Renal cortical epithelial cell (primary cell): ENCODE measurements around the gene AOPEP. TPM values are rescaled to one million over a fixed set of nuclear protein-coding genes. Genes with fewer than 3 reads are reported as not detected.
A peak's percentile ranks its signal among the peaks of the same experiment; 100 is the strongest.
"Not testable (repeated sequence)": the region's sequence is repeated elsewhere in the genome, so short reads cannot be mapped to it uniquely, and the experiment has no call there.

ENCODE experiments used
- DNase-seq: peaks from one replicate; pipeline ENCODE4 v3.0.0-alpha.2; 2011; ENCODE audit warnings: low read depth
- total RNA-seq: library from RNA; depleted of rRNA; stranded (reverse); fragments of >200 nt; gene quantifications from 2 replicates; pipeline ENCODE4 v1.2.3, GENCODE V29; 2014

The AOPEP gene
- total RNA-seq, 1 donor from 2014 or later: 133 TPM

DNA sequence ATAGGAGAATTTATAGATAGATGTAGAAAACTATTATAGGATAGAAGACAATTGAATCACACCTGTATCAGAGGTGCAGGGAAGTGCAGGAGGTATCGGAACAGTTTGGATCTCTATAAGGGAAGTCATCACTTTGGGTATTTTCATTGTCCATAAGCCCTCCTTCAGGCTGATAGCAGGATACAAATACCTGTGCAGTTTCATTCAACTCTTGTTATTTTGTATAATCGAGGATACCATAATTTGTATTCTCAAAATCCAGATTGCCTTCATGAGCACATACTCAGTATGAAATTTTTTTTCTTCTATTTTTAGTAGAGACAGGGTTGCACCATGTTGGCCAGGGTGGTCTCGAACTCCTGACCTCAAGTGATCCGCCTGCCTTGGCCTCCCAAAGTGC is 289.1 kb downstream of the AOPEP start:
- DNase-seq: no peak

DNA sequence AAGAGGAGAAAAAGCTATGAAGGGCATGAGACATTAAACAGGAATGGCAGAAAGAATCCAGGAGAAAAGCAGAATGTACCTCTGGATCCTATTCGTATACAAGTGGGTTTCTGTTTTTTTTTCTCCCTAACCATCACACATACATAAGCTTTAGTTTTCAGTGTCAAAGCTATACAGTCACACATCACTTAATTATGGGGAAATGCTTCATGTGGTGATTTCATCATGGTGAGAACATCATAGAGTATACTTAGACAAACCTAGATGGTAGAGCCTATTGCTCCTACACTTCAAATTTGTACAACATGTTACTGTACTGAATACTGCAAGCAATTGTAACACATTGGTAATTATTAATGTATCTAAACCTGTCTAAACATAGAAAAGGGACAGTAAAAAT is 290.6 kb downstream of the AOPEP start:
- DNase-seq: peak; percentile 60

- DNase-seq: peak; percentile 72
Observed at GRCh38 chr9:95017661-95018060, 291.2 kb downstream of the AOPEP start.

DNA sequence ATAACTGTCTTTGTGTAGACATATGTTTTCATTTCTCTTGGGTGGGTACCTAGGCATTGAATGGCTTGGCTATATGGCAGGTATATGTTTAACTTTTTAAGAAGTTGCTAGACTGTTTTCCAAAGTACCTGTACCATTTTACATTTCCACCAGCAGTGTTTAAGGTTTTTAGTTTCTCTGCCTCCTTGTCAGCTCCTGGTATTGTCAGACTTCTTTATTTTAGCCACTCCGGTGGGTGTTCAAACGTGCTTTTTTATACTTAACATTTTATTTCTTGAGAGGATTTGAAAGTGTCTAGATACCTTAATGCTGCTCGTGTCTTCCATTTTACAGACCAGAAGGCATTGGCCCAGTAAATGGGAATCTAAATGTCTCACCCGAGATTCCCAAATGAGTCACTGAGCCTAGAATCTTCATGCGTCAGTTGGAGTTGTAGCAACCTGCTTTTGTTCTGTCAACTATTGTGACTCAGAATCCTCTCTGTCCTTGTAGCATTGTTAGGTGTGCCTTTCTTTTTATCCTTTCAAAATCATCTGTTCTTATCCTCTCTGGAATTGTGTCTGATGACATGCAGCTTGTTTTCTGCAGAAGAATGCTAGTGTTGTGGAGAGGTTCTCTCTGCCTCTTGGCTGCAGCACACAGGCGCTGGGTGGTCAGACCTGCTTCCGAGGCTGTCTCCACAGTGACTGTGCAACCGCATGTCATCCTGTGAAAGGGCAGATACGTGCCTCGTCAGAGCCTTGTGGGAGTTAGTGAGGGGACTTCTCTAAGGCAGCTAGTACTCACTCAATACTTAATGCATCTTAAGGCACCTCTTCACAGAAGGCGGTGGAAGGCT is 291.8 kb downstream of the AOPEP start:
- peak; percentile 97 for DNase-seq

- not testable (repeated sequence) for DNase-seq
Observed at GRCh38 chr9:95020644-95021043, 294.1 kb downstream of the AOPEP start.

GRCh38 chr9:95021166-95021886 is 294.8 kb downstream of the AOPEP start:
- DNase-seq: no peak

DNA sequence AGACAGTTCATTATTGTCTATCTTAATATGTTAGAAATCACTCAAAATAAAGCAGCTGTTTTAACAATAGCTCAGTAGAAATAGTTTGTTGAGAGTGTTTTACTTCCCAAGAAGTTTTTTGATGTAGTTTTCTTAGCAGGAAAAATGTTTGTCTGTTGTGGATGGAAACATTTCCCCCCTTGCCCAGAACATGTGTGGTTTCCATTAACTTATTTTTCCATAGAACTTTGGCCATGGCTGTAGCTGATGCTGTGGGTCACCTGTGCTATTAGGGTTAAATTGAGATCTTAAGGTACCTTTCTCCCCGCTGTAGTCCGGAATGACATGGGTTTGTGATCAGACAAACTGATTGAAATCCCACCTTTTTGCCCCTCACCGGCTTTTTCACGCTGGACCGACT is 296.2 kb downstream of the AOPEP start:
- no peak for DNase-seq

DNA sequence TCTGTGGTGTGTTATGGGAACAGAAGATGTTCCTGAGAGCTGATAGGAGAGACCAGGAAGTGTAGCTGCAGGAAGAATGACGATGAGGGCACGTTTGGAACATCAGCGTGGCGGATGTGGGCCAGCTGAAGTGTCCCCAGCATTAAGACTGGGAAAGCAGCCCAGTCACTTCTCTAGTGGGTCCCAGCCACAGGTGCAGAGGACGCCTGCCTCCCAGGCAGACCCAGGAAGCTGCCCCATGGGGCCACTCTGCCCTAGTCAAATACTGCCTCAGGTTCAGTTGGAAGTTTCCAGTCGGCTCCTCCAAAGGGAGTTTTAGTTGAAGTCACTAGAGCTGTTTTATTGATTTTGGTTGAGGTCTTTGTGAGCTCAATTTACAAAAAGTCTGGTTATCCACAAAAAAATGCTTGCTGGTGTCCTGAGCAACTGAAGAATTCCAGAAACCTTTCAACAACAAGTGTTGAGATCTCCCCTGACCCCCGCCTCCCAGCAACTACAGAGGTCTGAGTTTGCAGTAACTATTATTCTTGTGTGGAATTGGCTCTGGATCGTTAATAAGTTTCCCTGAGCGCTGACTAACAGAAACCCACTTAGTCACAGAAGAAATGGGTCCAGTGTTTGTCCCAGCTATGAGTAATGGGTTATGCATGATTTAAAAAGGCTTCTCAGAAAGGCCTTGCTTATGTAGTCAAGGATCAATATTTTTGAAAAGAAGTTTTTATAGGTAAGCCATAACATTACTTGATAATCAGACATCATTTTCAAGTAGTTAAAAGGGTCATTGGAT is 296.9 kb downstream of the AOPEP start:
- DNase-seq: peak; percentile 99

GRCh38 chr9:95024097-95024671 is 297.7 kb downstream of the AOPEP start:
- DNase-seq: peak; percentile 79

GRCh38 chr9:95025213-95026147 is 299.0 kb downstream of the AOPEP start:
- peak; percentile 97 for DNase-seq

DNA sequence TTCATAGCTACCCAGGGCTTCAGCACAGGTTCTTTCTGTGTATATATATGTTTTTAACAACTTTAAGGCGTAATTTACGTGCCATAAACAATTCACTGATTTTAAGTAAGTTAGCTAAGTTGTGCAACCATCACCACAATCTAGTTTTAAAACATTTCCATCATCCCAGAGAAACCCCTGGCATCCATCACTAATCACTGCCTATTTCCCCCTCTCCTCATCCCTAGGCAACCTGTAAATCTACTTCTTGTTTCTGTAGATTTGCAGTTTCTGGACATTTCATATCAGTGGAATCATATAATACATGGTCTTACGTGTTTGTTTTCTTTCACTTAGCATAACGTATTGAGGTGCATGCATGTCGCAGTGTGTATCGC is 299.6 kb downstream of the AOPEP start:
- DNase-seq: no peak

DNA sequence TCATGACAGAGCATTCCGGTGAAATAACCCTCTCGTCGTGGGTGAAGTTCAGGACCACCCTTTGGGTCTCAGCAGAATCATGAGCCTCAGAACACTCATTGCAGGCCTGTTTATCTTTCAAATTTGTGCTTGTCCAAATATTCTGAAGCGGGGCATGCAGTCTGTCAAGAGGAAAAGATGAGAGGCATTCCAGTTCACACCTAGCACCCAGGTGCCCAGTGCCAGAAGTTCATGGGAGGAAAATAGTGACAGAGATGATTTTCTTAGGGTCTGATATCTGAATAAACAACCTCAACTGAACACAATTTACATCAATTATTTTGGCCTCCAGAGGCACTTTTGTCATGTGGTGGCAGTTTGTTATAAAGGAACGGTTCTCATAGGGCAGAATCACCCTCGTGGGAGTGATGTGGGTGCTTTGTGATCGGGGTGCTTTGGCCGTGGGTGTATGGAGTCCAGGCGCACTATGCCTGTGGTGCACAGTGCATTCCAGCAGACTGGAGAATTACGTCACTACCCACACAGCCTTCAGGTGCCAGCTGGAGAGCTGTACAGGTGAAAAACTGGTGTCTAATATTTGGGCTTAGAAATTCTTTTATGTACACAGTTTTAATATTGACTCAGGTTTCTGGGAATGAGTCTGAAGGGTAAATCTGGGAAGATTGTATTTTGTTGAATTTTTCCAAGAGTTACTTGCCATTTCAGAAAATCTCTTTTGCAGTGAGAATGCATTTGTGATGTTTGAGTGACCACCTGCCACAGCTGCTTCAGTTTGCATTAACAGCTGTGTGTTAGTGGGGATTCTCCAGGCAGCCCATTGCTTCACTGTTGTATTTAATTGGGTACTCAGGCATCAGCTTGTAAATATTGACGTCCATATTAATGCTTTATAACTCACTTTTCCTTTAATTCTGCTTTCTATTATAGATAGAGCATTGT is 301.7 kb downstream of the AOPEP start:
- no peak for DNase-seq

DNA sequence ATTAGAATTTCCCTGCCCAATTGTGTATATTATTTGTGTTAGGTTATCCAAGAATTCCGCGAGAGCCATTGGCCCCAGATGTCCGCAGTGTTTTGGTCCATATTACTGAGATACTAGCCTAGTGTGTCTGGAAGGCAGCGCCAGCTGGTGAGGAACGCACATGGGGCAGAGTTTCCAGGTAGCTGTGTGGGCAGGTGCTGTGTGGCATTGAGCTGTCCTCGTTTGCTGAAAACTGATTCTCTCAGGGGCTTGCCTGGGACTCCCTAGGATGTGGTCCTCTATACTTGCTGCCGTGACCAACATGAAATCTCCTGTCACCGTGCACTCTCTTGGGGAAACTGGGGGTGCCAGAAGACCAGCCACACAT is 302.3 kb downstream of the AOPEP start:
- no peak for DNase-seq

- no peak for DNase-seq
Observed at GRCh38 chr9:95029288-95029687, 302.8 kb downstream of the AOPEP start.

DNA sequence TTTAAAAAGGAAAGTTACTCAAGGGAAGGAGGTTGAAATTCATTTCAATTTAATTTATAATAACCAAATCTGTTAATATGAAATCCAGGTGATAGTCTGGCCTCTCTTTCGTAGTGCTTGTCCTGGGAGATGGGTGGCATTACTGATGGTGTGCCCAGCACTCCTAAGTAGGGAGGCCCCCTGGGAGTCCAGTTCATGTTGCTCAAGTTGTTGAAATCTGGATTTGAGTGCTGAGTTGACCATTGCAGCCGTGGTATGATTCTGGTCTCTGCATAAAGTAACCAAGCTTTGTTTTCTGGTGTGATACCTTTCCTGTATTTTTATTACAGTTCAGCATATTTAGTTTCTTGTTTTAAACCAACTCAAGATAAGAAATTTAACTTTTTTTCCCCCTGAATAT is 303.2 kb downstream of the AOPEP start:
- DNase-seq: no peak

GRCh38 chr9:95030344-95030743 is 303.8 kb downstream of the AOPEP start:
- DNase-seq: no peak

DNA sequence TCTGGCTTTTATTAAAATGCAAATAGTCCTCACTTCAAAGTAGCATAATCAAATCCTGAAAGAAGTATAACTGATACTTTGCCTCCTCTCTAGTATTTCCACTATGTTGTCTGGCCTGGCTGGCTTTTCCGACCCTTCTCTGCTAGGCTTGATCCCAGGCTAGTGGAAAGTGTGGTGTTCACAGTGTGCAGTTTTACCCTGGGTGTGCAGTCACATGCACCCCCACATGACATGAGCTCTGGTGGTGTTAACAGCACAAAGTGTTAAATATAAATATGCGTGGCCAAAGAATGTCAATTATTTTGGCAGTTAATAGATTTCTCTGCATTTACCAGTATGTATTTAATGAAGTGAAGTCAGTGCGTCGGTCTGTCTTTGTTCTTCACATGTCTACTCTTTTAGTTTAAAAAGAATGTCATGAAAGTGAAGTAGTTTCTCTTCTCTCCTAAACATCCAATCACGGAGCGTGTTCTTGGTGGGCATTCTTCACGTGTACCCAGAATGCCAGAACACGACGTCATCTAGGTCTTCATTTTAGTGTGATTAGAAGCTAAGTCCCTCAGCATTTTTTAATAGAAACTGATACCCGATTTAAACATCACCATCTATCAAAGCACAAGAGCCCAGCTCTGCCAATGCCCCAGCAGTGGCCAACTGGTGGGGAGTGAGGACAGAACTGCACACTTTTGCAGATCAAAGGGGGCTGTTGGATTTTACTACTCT is 304.6 kb downstream of the AOPEP start:
- no peak for DNase-seq

GRCh38 chr9:95031711-95032461 is 305.4 kb downstream of the AOPEP start:
- DNase-seq: no peak
